Measurements from ENCODE around the gene DDX41.

GRCh38 chr5:177474846-177475562, 41.8 kb downstream of the DDX41 start:
- TF ChIP-seq EZH2 (IDR thresholded peaks at IDR 0.05; ENCODE audit: low read length, missing control alignments), result no peak
- TF ChIP-seq CTCF (conservative IDR thresholded peaks at IDR 0.05 in 1 of 2, IDR thresholded peaks at IDR 0.05 in 1 of 2; ENCODE audit: low read depth in 1 of 2, low read length in 2 of 2), result no peak

Measured in fibroblast of lung (primary cell).